Activated CD4-positive, alpha-beta T cell treated with anti-CD3 and anti-CD28 coated beads, Interleukin-2, Interleukin-6, amounts not matched to agents 100 ng/mL and 50 ng/mL, durations not matched to agents 16 hours and 8 hours (primary cell): ENCODE measurements around the gene DGKD.
"Not testable (repeated sequence)": the region's sequence is repeated elsewhere in the genome, so short reads cannot be mapped to it uniquely, and the experiment has no call there.

Source experiments
- DNase-seq: peaks from one replicate; pipeline ENCODE4 v3.0.0-alpha.2; 2020

DGKD gene

GRCh38 chr2:233365861-233366520 lies 11.7 kb downstream of the DGKD start:
- DNase-seq = no peak

GRCh38 chr2:233367586-233367985 lies 13.3 kb downstream of the DGKD start:
- no peak for DNase-seq

- no peak for DNase-seq
Measured at GRCh38 chr2:233368756-233369155, 14.5 kb downstream of the DGKD start.

GRCh38 chr2:233369462-233369861 lies 15.2 kb downstream of the DGKD start:
- no peak for DNase-seq

GRCh38 chr2:233369897-233370685 lies 15.8 kb downstream of the DGKD start:
- no peak for DNase-seq

- no peak for DNase-seq
Measured at GRCh38 chr2:233371641-233372040, 17.3 kb downstream of the DGKD start.

GRCh38 chr2:233372855-233373254 lies 18.6 kb downstream of the DGKD start:
- DNase-seq = no peak

GRCh38 chr2:233373316-233373715 lies 19.0 kb downstream of the DGKD start:
- no peak for DNase-seq

- not testable (repeated sequence) for DNase-seq
Measured at GRCh38 chr2:233374776-233375175, 20.5 kb downstream of the DGKD start.

- DNase-seq = no peak
Measured at GRCh38 chr2:233375490-233376314, 21.4 kb downstream of the DGKD start.

- no peak for DNase-seq
Measured at GRCh38 chr2:233379034-233379433, 24.7 kb downstream of the DGKD start.

GRCh38 chr2:233379441-233379840 lies 25.1 kb downstream of the DGKD start:
- DNase-seq = no peak

GRCh38 chr2:233380132-233380895 lies 26.0 kb downstream of the DGKD start:
- no peak for DNase-seq

GRCh38 chr2:233380995-233381637 lies 26.8 kb downstream of the DGKD start:
- no peak for DNase-seq

- no peak for DNase-seq
Measured at GRCh38 chr2:233381638-233381995, 27.3 kb downstream of the DGKD start.

GRCh38 chr2:233384015-233384414 lies 29.7 kb downstream of the DGKD start:
- no peak for DNase-seq

- DNase-seq = no peak
Measured at GRCh38 chr2:233384811-233385488, 30.7 kb downstream of the DGKD start.

GRCh38 chr2:233385489-233386044 lies 31.3 kb downstream of the DGKD start:
- peak; percentile 36 for DNase-seq

- peak; percentile 32 for DNase-seq
Measured at GRCh38 chr2:233386382-233387041, 32.2 kb downstream of the DGKD start.

GRCh38 chr2:233387225-233387624 lies 32.9 kb downstream of the DGKD start:
- DNase-seq = no peak
